B cell (primary cell): ENCODE measurements around the gene MGAT5.

Source experiments
- CTCF ChIP-seq: fragments of 200-600 bp; IDR thresholded peaks from one replicate; pipeline ENCODE4 v1.8.0; 2022; ENCODE audit warnings: antibody characterized with exemption, mild to moderate bottlenecking
- EZH2 ChIP-seq: IDR thresholded peaks from 2 replicates; pipeline ENCODE4 v1.6.1; 2012; ENCODE audit warnings: borderline replicate concordance, low read depth, mild to moderate bottlenecking, moderate library complexity, low read length; ENCODE audit not compliant: insufficient read depth, poor library complexity, severe bottlenecking

- no peak for TF ChIP-seq CTCF
- no peak for TF ChIP-seq EZH2
Measured at GRCh38 chr2:134366359-134366758, 112.5 kb downstream of the MGAT5 start.
